LNCaP clone FGC (cell line): ENCODE measurements around the gene TAPBPL.
"Not testable (repeated sequence)": the region's sequence is repeated elsewhere in the genome, so short reads cannot be mapped to it uniquely, and the experiment has no call there.

Source experiments
- DNase-seq: peaks from one replicate; pipeline ENCODE4 v3.0.0-alpha.2; 2011; ENCODE audit warnings: low read depth
- H3K4me3 ChIP-seq: 2 replicates; pipeline ENCODE4 v1.5.1; 2011; ENCODE audit warnings: mild to moderate bottlenecking, low read depth, low read length, control low read depth
- CTCF ChIP-seq: IDR thresholded peaks from 2 replicates; pipeline ENCODE4 v1.5.1; 2012; ENCODE audit warnings: mild to moderate bottlenecking; ENCODE audit not compliant: control insufficient read depth, insufficient read depth; ENCODE audit errors: extremely low read depth

The TAPBPL gene

GRCh38 chr12:6469609-6470374 is 17.9 kb downstream of the TAPBPL start:
- TF ChIP-seq CTCF, result no peak
- no peak for DNase-seq
- peak overlapping the region; percentile 74 for H3K4me3 ChIP-seq

- TF ChIP-seq CTCF, result no peak
- H3K4me3 ChIP-seq, result peak within 1 kb of the TSS; percentile 74
- DNase-seq, result peak; percentile 88
These were observed 18.7 kb downstream of the TAPBPL start, which contains the start of gene VAMP1 for GRCh38 chr12:6470375-6471163. VAMP1 (minus strand) TSS chr12:6470677; CDS start chr12:6470531, 146 bp downstream.

GRCh38 chr12:6471989-6472360 is 20.1 kb downstream of the TAPBPL start:
- no peak for DNase-seq
- no peak for TF ChIP-seq CTCF
- H3K4me3 ChIP-seq, result no peak overlapping the region

GRCh38 chr12:6472491-6472890 is 20.6 kb downstream of the TAPBPL start:
- no peak for TF ChIP-seq CTCF
- DNase-seq, result no peak
- no peak overlapping the region for H3K4me3 ChIP-seq

GRCh38 chr12:6475233-6475975 is 23.6 kb downstream of the TAPBPL start:
- not testable (repeated sequence) for DNase-seq, H3K4me3 ChIP-seq

- no peak overlapping the region for H3K4me3 ChIP-seq
- no peak for DNase-seq
- no peak for TF ChIP-seq CTCF
These were observed 24.6 kb downstream of the TAPBPL start for GRCh38 chr12:6476489-6476888.

GRCh38 chr12:6477601-6478377 is 25.9 kb downstream of the TAPBPL start:
- not testable (repeated sequence) for H3K4me3 ChIP-seq, DNase-seq
